ENCODE results near the gene PDLIM7. TPM values are rescaled to one million over a fixed set of nuclear protein-coding genes. Genes with fewer than 3 reads are reported as not detected.
"Not testable (repeated sequence)": the region's sequence is repeated elsewhere in the genome, so short reads cannot be mapped to it uniquely, and the experiment has no call there.

PDLIM7 gene
- total RNA-seq, 2 experiments from 2014 or later: 38.5 to 41.9 TPM

DNA sequence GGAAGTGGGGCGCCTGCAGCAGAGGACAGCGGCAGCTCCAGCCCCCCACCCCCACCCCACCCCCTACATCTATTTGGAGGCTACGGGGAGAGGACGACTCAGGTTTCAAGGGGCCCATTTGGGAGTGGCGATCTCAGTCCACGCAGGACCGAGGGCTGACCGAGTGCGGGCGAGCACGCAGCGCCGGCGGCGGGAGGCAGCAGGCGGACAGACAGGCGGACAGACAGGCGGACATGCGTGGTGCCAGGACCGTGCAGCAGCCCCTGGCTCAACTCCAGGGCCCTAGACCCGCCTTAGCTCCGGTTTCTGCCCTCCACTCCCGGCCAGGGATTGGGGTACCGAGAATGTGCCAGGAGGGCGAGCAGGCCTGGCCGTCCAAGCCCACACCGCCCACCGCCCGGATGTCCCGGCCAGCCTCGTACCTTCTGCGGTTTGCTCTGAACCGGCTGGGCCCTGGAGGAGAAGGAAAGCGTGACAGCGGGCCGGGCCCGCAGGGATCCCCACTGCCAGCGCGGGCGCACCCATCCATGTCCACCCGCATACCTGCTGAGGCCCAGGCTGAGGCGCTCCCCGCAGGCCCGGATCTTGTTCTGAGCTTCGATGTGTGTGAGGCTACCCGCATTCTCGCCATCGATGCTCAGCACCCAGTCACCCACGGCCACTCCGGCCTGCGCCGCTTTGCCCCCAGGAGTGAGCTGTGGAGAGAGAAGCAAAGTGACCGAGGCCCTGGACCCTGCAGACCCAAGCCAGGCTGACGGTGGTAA is 5.2 kb downstream of the PDLIM7 start:
- no peak for DNase-seq
- H3K36me3 Mint-ChIP-seq: peaks cover 15% of the 10 kb centered on the region
- H3K9me3 Mint-ChIP-seq: no peaks in the 10 kb centered on the region
- H3K4me3 Mint-ChIP-seq: no peak overlapping the region
- H3K27me3 Mint-ChIP-seq: no peaks in the 10 kb centered on the region
- peaks cover 16% of the 10 kb centered on the region for H3K4me1 Mint-ChIP-seq
- H3K27ac Mint-ChIP-seq: no peak overlapping the region

DNA sequence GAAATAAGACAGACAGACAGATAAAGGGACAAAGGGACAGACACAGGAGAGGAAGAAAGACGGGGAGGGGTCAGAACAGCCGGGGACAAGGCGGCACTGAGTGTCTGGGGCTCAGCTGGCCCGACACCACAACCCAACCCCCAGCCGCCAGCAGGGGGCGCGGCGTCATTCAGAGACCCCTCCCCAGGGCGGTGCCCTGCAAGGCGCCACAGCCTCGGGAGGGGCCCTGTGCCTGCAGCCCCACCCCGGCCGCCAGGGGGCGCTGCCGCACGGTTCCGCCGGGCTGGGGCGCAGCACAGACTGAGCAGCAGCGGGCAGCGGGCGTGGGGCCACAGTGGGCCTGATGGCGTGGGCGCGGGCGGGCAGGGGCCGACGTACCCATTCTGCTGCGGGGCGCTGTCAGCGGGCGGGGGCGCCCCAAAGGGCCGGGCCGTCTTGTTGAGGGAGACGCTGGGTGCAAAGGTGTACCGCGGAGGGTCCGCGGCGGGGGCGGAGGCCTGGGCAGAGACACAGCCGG is 5.9 kb downstream of the PDLIM7 start:
- Mint-ChIP-seq H3K4me3 (no peak overlapping the region), H3K36me3 (peaks cover 17% of the 10 kb centered on the region), H3K27ac (no peak overlapping the region), H3K27me3 (no peaks in the 10 kb centered on the region), H3K4me1 (peaks cover 16% of the 10 kb centered on the region), H3K9me3 (no peaks in the 10 kb centered on the region)
- peak; percentile 58 for DNase-seq

DNA sequence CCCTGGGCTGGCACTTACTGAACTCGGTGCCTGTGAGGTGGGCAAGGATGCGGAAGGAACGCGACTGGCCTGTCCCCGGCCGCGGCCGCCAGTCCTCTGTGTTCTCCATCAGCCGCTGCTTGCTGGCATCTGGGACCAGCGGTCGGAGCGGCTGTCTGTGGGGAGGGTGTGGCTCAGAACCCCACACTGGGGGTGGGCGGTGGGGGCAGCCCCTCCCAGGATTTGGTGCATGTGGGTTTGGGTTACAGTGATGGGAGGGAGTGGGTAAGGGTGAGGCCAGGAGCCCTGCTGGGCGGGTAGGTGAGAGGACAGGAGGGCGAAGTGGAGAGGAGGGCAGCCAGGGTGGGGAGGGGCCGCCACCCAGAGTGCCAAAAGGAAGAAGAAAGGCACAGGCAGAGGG is 6.4 kb downstream of the PDLIM7 start:
- no peak overlapping the region for H3K27ac Mint-ChIP-seq
- H3K36me3 Mint-ChIP-seq: peaks cover 20% of the 10 kb centered on the region
- H3K9me3 Mint-ChIP-seq: no peaks in the 10 kb centered on the region
- DNase-seq: no peak
- no peaks in the 10 kb centered on the region for H3K27me3 Mint-ChIP-seq
- no peak overlapping the region for H3K4me3 Mint-ChIP-seq
- peaks cover 12% of the 10 kb centered on the region for H3K4me1 Mint-ChIP-seq

DNA sequence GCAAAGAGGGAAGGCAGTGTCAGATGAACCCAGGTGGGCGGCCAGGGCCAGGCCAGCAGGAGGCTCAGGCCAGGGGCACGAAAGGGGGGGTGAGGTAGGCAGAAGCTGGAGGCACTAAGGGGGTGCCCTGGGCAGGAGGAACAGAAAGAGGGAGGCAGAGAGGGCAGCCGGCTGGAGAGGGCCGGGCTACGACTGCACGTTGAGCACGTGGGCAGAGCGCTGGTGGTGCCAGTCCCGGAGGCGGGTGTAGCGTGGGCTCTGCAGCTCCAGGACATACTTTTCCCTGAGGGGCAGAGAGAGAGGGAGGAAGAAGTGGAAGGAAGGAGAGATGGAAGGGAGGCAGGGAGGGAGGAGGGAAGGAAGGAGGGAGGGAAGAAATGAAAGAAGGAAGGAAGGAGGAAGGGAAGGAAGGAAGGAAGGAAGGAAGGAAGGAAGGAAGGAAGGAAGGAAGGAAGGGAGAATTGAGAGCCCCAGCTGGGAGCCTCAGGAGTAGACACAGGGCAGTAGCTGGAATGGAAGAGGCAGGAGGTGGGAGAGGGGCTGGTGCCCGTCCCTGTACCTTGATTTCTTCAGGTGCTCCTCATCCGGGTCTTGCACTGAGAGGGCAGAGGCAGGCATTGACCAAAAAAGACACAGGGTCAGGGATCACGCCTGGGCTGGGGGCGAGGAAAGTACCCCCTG is 7.0 kb downstream of the PDLIM7 start:
- peaks cover 20% of the 10 kb centered on the region for H3K36me3 Mint-ChIP-seq
- H3K4me1 Mint-ChIP-seq: peaks cover 8% of the 10 kb centered on the region
- no peak overlapping the region for H3K27ac Mint-ChIP-seq
- no peak for DNase-seq
- H3K27me3 Mint-ChIP-seq: no peaks in the 10 kb centered on the region
- H3K4me3 Mint-ChIP-seq: no peak overlapping the region
- no peaks in the 10 kb centered on the region for H3K9me3 Mint-ChIP-seq

DNA sequence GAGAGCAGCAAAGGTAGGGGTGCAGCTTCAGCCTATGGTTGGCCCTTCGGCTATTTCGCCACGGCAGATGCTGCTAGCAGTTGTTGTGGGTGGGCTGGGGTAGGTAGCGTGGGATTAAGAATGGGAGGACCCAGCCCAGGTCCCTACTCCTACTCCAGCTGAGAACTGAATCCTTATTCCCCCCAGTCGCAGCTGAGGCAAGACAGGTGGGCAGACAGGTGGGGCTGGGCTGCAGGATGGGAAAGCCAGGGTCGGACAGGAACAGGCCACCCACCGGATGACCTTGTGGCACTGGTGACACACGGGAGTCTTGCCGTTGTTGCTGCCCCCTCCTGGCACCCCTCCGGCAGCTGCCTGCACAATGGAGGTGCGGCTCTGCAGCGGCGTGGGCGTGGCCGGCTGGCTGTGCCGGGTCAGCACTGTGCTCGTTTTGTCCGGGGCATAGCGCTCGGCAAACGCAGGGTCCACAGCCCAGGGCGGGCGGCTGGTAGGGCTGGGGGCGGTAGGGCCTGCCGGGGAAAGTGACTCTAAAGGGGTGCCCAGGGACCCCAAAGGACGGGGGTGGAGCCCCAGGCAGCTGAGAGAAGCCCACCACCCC is 8.2 kb downstream of the PDLIM7 start:
- no peak overlapping the region for H3K4me3 Mint-ChIP-seq
- peaks cover 4% of the 10 kb centered on the region for H3K4me1 Mint-ChIP-seq
- no peak for DNase-seq
- H3K27me3 Mint-ChIP-seq: no peaks in the 10 kb centered on the region
- H3K9me3 Mint-ChIP-seq: no peaks in the 10 kb centered on the region
- H3K36me3 Mint-ChIP-seq: peaks cover 20% of the 10 kb centered on the region
- H3K27ac Mint-ChIP-seq: no peak overlapping the region

DNA sequence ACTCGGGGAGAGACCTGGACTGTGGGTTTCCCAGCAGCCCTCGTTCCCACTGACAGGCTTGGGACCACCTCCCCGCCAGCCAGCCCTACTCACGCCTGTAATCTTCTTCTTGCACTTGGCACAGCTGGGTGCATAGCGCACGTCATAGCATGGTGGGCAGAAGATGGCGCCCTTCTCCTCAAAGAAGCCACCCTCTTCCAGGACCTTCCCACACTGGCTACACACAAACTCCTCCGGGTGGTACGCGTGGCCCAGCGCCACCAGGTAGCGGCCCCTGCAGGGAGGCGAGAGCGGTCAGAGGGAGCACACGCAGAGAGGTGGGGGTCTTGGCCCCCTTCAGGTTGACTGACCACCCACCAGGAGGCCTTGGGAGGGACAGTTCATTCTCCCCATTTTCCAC is 9.4 kb downstream of the PDLIM7 start:
- H3K4me1 Mint-ChIP-seq: no peaks in the 10 kb centered on the region
- H3K27me3 Mint-ChIP-seq: no peaks in the 10 kb centered on the region
- H3K27ac Mint-ChIP-seq: no peak overlapping the region
- H3K9me3 Mint-ChIP-seq: no peaks in the 10 kb centered on the region
- no peak overlapping the region for H3K4me3 Mint-ChIP-seq
- DNase-seq: no peak
- H3K36me3 Mint-ChIP-seq: peaks cover 20% of the 10 kb centered on the region

DNA sequence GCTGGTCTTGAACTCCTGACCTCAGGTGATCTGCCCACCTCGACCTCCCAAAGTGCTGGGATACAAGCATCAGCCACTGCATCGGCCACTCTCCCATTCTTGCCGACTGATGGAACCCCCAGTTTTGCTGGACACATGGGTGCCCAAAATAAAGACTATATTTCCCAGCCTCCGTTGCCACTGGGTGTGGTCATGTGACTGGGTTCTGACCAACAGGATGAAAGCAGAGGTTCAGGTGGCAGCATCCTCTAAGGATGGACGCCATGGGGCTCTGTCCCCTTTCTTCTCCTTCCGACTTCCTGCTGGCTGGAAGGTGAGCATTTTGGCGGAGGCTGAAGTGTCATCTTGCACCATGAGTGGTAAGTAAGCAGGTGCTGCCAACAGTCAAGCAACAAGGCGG is 10.3 kb downstream of the PDLIM7 start:
- no peak for DNase-seq
- Mint-ChIP-seq H3K4me3 (no peak overlapping the region), H3K27me3 (no peaks in the 10 kb centered on the region), H3K9me3 (no peaks in the 10 kb centered on the region), H3K4me1 (no peaks in the 10 kb centered on the region), H3K36me3 (peaks cover 20% of the 10 kb centered on the region), H3K27ac (no peak overlapping the region)

DNA sequence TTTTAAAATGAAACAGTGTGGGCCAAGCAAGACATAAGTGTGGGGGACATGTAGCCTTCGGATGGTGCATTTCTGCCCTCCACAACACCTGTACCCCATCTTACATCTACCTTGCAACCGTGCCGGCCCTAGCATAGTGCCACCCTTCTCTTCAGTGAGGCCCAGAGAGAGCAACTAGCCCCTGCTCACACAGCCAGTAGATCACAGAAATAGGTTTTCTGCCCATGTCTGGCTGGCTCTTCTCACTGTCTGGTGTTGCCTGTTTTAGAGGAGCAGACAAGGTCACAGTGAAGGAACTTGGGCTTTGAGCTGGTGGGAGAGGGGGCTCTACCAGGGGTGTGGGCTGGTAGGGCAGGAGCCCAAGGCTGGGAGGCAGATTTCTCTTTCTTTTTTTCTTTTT is 11.1 kb downstream of the PDLIM7 start:
- Mint-ChIP-seq H3K9me3 (no peaks in the 10 kb centered on the region), H3K27me3 (no peaks in the 10 kb centered on the region), H3K27ac (no peak overlapping the region), H3K4me1 (no peaks in the 10 kb centered on the region), H3K36me3 (peaks cover 17% of the 10 kb centered on the region), H3K4me3 (no peak overlapping the region)
- DNase-seq: no peak

DNA sequence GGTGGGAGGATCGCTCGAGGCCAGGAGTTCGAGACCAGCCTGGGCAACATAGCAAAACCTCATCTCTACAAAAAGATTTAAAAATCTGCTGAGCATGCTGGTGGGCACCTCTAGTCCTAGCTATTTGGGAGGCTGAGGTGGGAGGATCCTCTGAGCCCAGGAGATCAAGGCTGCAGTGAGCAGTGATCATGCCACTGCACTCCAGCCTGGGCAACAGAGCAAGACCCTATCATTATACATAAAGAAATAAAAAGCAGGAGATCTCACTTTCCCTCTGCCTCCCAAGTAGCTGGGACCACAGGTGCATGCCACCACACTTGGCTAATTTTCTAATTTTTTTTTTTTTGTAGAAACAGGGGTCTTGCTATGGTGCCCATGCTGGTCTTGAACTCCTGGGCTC is 11.7 kb downstream of the PDLIM7 start:
- not testable (repeated sequence) for H3K27ac Mint-ChIP-seq, H3K4me1 Mint-ChIP-seq, DNase-seq, H3K4me3 Mint-ChIP-seq, H3K9me3 Mint-ChIP-seq, H3K27me3 Mint-ChIP-seq
- H3K36me3 Mint-ChIP-seq: peaks cover 15% of the 10 kb centered on the region

DNA sequence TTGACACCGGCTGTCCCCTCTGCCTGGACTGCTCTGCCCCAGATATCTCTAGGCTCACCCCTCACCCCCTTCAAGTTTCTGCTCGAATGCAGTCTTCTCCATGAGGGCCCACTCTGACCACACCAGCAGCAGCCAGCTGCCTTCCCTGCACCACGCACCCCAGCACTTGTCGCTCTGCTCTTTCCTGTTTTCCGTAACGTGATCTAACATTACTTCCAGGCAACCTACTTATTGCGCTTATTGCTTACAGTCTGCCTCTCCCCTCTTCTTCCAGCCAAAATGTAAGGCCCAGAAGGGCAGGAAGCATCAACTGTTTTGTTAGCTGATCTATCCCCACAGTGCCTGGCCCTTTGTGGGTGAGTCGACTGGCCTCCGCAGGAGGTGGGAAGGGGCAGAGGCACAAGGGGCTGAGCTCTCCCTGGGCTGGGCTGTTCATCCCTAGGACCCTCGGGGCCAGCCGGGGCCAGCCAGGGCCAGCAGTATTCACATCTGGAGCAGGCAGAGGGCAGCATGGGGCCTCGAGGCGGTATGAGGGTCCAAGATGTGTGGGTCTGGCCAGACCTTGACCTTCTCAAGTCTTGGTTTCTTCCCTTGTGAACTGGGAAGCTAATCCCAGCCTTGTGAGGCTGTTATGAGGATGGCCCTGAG is 12.4 kb downstream of the PDLIM7 start:
- peaks cover 11% of the 10 kb centered on the region for H3K36me3 Mint-ChIP-seq
- DNase-seq: no peak
- H3K27me3 Mint-ChIP-seq: no peaks in the 10 kb centered on the region
- H3K4me1 Mint-ChIP-seq: peaks cover 4% of the 10 kb centered on the region
- H3K27ac Mint-ChIP-seq: no peak overlapping the region
- no peaks in the 10 kb centered on the region for H3K9me3 Mint-ChIP-seq
- no peak overlapping the region for H3K4me3 Mint-ChIP-seq

DNA sequence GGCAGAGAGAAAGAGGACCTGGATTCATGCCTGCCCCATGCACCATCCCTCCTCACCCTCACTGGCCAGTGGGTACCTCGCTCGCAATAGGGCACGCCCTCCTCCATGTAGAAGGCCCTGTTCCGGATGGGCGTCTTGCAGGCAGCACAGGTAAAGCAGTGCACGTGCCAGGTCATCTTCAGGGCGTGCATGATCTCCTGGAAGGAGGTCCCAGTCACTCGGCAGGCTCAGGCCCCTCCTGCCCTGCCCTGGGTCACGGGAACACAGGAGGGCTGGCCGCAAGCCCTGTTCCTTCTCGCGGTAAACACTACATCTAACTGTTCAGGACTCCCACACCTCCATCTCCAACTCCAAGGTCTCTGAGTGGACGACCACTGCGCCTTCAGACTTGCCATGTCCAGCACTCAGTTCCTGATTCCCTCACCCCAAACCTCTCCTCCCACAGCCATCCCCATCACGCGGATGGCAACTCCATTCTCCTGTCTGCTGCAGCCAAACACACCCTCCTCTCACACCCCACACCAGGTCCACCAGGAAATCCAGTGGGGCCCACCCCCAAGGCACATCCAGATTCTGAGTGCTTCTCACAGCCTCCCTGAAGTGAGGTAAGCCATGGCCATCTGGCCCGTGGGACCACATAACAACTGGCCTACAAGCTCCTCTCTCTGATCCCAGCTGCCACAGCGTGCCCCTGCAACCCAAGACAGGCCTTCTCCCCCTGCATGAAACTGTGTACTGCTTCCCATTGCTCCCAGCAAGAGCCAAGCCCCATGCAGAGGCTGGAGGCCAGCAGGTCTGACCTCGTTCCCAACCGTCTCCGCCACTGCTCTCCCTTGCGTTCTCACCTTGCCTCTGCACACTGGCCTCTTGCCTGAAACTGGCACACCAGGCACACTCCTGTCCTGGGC is 13.2 kb downstream of the PDLIM7 start:
- Mint-ChIP-seq H3K27ac (no peak overlapping the region), H3K9me3 (no peaks in the 10 kb centered on the region), H3K27me3 (no peaks in the 10 kb centered on the region), H3K4me3 (no peak overlapping the region), H3K36me3 (peaks cover 14% of the 10 kb centered on the region), H3K4me1 (peaks cover 11% of the 10 kb centered on the region)
- DNase-seq: no peak

DNA sequence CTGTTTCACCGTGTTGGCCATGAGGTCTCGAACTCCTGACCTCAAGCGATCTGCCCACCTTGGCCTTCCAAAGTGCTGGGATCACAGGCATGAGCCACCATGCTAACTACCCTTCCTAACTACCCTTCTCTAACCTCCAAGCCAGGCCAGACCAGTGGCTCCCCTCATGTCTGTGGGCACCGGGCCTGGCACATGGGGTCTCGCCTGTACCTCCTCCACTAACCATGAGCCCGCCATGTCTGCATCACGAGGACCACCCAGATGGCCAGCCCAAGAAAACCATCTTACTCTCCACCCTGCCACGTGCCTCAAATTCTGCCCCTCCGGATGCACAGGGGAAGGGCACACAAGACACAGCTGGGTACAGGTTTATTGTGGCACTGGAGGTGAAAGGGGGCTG is 14.4 kb downstream of the PDLIM7 start:
- peaks cover 17% of the 10 kb centered on the region for H3K36me3 Mint-ChIP-seq
- H3K27me3 Mint-ChIP-seq: no peaks in the 10 kb centered on the region
- H3K27ac Mint-ChIP-seq: no peak overlapping the region
- H3K9me3 Mint-ChIP-seq: no peaks in the 10 kb centered on the region
- DNase-seq: no peak
- H3K4me3 Mint-ChIP-seq: no peak overlapping the region
- H3K4me1 Mint-ChIP-seq: peaks cover 22% of the 10 kb centered on the region

DNA sequence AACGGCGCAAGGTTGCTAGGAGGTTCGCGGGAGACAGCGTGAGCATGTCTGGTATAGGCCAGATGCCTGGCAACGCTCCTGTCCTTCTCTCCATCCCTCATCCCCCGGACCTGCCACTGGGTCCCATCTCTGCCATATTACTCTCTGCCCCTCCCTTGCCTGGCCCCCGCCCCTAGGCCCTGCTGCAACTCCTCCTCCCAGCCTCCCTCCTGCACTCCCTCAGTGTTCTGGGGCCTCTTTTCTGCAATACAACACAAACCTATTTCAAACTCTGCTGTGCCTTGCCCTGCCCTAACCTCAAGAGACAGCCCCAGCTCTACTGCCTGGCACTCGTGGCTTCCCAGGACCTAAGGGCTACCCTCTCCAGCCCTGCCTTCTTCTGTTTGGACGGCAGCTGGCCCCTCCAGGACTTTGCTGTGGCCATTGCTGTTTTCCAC is 15.0 kb downstream of the PDLIM7 start:
- H3K36me3 Mint-ChIP-seq: peaks cover 16% of the 10 kb centered on the region
- DNase-seq: no peak
- no peak overlapping the region for H3K27ac Mint-ChIP-seq
- peaks cover 28% of the 10 kb centered on the region for H3K4me1 Mint-ChIP-seq
- no peaks in the 10 kb centered on the region for H3K9me3 Mint-ChIP-seq
- no peaks in the 10 kb centered on the region for H3K27me3 Mint-ChIP-seq
- H3K4me3 Mint-ChIP-seq: no peak overlapping the region

DNA sequence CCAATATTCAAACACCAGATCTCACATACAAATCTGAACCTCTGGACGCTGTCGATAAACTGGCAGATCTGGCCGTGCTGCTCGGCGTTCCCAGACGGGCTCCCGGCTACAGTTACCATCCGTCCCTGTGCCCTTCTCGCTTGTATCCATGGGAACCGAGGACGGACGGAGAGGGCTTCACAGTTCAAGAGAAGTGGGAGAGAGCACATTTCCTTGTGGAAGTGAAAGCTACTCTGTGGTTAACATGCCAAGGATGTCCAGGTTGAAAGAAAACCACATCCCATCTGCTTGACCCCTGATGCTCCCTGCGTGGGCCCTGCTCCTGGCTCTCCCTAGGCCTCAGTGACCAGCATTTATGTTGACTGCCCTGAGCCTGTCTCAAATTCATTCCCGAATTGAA is 17.6 kb downstream of the PDLIM7 start:
- Mint-ChIP-seq H3K27me3 (no peaks in the 10 kb centered on the region), H3K4me1 (peaks cover 45% of the 10 kb centered on the region), H3K4me3 (no peak overlapping the region), H3K27ac (peak overlapping the region; percentile 97), H3K9me3 (no peaks in the 10 kb centered on the region), H3K36me3 (peaks cover 8% of the 10 kb centered on the region)
- DNase-seq: no peak
